Endodermal cell (in vitro differentiated cells): ENCODE results near the gene ATRN. TPM values are rescaled to one million over a fixed set of nuclear protein-coding genes. Genes with fewer than 3 reads are reported as not detected.

Source experiments
- DNase-seq: peaks from one replicate; pipeline ENCODE4 v3.0.0-alpha.2; 2017
- H3K27ac ChIP-seq: 2 replicates; pipeline ENCODE4 v1.5.1; 2013; ENCODE audit warnings: mild to moderate bottlenecking, low read depth, low read length, moderate library complexity
- H3K27me3 ChIP-seq: 2 replicates; pipeline ENCODE4 v1.6.1; 2013; ENCODE audit warnings: mild to moderate bottlenecking, low read length, moderate library complexity; ENCODE audit not compliant: insufficient read depth, control insufficient read depth, poor library complexity, severe bottlenecking
- H3K36me3 ChIP-seq: 2 replicates; pipeline ENCODE4 v1.7.0; 2013; ENCODE audit warnings: mild to moderate bottlenecking, low read length, moderate library complexity; ENCODE audit not compliant: control insufficient read depth, insufficient read depth
- H3K4me1 ChIP-seq: one replicate; pipeline ENCODE4 v1.7.0; 2013; ENCODE audit warnings: low read length; ENCODE audit not compliant: control insufficient read depth, insufficient read depth
- H3K4me3 ChIP-seq: 2 replicates; pipeline ENCODE4 v1.5.1; 2013; ENCODE audit warnings: mild to moderate bottlenecking, low read length, moderate library complexity
- H3K9ac ChIP-seq: 2 replicates; pipeline ENCODE4 v1.6.1; 2013; ENCODE audit warnings: mild to moderate bottlenecking, low read length, moderate library complexity; ENCODE audit not compliant: poor library complexity, severe bottlenecking; ENCODE audit errors: extremely low read depth
- H3K9me3 ChIP-seq: 2 replicates; pipeline ENCODE4 v1.6.1; 2013; ENCODE audit warnings: mild to moderate bottlenecking, low read length, moderate library complexity; ENCODE audit not compliant: control insufficient read depth
- H3K27ac Mint-ChIP-seq: 2 replicates; pipeline ENCODE4 v1.8.0; 2020; ENCODE audit warnings: mixed read lengths
- H3K27me3 Mint-ChIP-seq: 2 replicates; pipeline ENCODE4 v1.8.0; 2021; ENCODE audit warnings: mild to moderate bottlenecking, mixed read lengths; ENCODE audit not compliant: insufficient read depth
- H3K36me3 Mint-ChIP-seq: 2 replicates; pipeline ENCODE4 v1.8.0; 2020; ENCODE audit warnings: low read depth, mixed read lengths
- H3K4me1 Mint-ChIP-seq: 2 replicates; pipeline ENCODE4 v1.8.0; 2020; ENCODE audit warnings: mixed read lengths
- H3K4me3 Mint-ChIP-seq: 2 replicates; pipeline ENCODE4 v1.8.0; 2020; ENCODE audit warnings: mild to moderate bottlenecking, moderate library complexity, mixed read lengths
- H3K9me3 Mint-ChIP-seq: 2 replicates; pipeline ENCODE4 v1.8.0; 2020; ENCODE audit warnings: mild to moderate bottlenecking, mixed read lengths
- WGBS, 2 experiments: methylation state at CpG; one replicate each; pipeline versions ENCODE4 v1.1.5 to v1.1.7; 2013; ENCODE audit warnings: missing lambda C conversion rate in 2 of 2, mixed read lengths in 1 of 2; ENCODE audit not compliant: insufficient coverage in 1 of 2, insufficient read length in 1 of 2; 5-methylcytosine and 5-hydroxymethylcytosine counted together
- total RNA-seq, 2 donors: library from RNA; stranded (reverse); fragmentation: NEBNext Ultra II Directional in 1 of 2; extraction: Animal tissue kit (Norgen Biotek cat#: 25700) in 1 of 2; gene quantifications; 2 replicates in 1 of 2; 3 replicates in 1 of 2; pipeline ENCODE4 v1.2.1, GENCODE V29; 2021
- TF ChIP-seq, protein P1 (sequence below): fragments of 200-600 bp; sonication (generic); conservative IDR thresholded peaks from 2 replicates; pipeline ENCODE4 v1.5.0; 2021; ENCODE audit warnings: antibody characterized with exemption, mild to moderate bottlenecking

ATRN gene
- total RNA-seq, 2 donors from 2014 or later: 27.4 to 31.2 TPM

DNA sequence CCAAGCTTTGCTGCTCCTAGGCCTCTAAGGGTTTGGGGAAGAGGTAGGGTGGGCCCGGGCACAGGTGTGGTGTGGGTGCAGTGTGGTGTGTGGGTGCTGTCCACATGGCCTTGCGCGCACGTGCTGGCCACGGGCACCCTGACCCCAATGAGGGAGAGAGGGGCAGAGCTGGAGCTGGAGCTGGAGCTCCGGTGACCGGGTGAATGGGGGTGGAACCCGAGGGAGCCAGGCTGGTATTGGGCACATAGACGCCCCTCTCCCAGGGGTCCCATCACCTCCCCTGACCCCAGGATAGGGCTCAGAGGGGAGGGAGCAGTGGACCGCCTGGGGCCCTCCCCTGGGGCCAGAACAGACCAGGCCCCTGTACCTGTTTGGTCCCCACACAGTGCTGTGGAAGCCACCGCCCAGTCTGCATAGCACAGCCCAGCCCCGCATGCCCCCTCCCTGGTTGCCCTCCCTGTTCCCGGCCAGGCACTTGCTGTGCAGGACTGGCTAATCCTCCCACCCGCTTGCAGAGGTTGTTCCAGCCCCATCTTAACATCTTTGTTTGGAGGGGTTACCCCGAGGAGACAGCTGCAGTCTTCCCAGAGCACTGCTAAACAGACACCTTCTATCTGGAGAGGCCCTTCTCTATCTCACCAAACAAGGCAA, 210.0 kb downstream of the ATRN start:
- TF ChIP-seq, protein P1, sequence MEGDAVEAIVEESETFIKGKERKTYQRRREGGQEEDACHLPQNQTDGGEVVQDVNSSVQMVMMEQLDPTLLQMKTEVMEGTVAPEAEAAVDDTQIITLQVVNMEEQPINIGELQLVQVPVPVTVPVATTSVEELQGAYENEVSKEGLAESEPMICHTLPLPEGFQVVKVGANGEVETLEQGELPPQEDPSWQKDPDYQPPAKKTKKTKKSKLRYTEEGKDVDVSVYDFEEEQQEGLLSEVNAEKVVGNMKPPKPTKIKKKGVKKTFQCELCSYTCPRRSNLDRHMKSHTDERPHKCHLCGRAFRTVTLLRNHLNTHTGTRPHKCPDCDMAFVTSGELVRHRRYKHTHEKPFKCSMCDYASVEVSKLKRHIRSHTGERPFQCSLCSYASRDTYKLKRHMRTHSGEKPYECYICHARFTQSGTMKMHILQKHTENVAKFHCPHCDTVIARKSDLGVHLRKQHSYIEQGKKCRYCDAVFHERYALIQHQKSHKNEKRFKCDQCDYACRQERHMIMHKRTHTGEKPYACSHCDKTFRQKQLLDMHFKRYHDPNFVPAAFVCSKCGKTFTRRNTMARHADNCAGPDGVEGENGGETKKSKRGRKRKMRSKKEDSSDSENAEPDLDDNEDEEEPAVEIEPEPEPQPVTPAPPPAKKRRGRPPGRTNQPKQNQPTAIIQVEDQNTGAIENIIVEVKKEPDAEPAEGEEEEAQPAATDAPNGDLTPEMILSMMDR: no peak

DNA sequence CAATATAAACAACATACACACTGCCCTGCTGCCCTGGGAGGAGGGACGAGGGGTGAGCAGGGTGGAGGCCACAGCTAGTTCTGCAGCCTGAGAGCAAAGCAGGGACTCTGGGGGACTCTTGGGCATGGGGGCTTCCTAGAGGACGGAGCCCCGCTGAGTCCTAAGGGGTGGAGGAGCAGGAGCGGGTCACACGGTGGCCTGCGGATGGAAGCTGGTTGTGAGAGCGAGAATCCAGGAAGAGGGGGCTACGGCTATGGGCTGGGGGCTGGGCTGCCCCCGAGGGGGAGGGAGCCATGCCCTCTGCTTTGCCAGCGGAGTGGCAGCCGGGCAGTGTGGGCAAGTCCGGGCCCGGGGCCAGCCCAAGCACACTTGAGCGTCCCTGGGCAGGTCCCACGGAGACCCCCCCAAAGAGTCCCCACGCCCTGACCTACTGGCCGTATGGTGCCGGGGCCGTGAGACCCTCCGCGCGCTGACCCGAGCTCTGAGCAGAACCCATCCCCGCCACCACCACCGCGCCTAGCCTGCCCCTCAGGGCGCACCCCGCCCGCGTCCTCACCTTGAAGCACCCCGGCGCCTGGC, 210.6 kb downstream of the ATRN start:
- Histone ChIP-seq H3K4me3 (no peak overlapping the region), H3K9ac (no peak overlapping the region), H3K27ac (no peak overlapping the region), H3K9me3 (no peaks in the 10 kb centered on the region), H3K4me1 (peaks cover 4% of the 10 kb centered on the region), H3K27me3 (peaks cover 22% of the 10 kb centered on the region), H3K36me3 (no peaks in the 10 kb centered on the region)
- Mint-ChIP-seq H3K36me3 (no peaks in the 10 kb centered on the region), H3K9me3 (no peaks in the 10 kb centered on the region), H3K4me1 (peaks cover 4% of the 10 kb centered on the region), H3K27ac (no peak overlapping the region), H3K4me3 (peak overlapping the region; percentile 47), H3K27me3 (peaks cover 70% of the 10 kb centered on the region)
- TF ChIP-seq, protein P1: no peak
- no peak for DNase-seq
- WGBS, 2 experiments: 39 to 44% methylated on average over 8 to 32 of the region's 32 CpGs

More for the DNA sequence above, 210.0 kb downstream of the ATRN start:
- no peak overlapping the region for H3K9ac ChIP-seq
- peaks cover 22% of the 10 kb centered on the region for H3K27me3 ChIP-seq
- H3K4me3 Mint-ChIP-seq: peak overlapping the region; percentile 47
- H3K27ac ChIP-seq: no peak overlapping the region
- peaks cover 70% of the 10 kb centered on the region for H3K27me3 Mint-ChIP-seq
- H3K4me3 ChIP-seq: no peak overlapping the region
- no peak overlapping the region for H3K27ac Mint-ChIP-seq
- peaks cover 4% of the 10 kb centered on the region for H3K4me1 ChIP-seq
- no peaks in the 10 kb centered on the region for H3K9me3 Mint-ChIP-seq
- H3K36me3 ChIP-seq: no peaks in the 10 kb centered on the region
- WGBS, 2 experiments: 75 to 83% methylated on average over 10 to 15 of the region's 15 CpGs
- no peaks in the 10 kb centered on the region for H3K36me3 Mint-ChIP-seq
- H3K9me3 ChIP-seq: no peaks in the 10 kb centered on the region
- H3K4me1 Mint-ChIP-seq: peaks cover 4% of the 10 kb centered on the region
- peak; percentile 65 for DNase-seq

DNA sequence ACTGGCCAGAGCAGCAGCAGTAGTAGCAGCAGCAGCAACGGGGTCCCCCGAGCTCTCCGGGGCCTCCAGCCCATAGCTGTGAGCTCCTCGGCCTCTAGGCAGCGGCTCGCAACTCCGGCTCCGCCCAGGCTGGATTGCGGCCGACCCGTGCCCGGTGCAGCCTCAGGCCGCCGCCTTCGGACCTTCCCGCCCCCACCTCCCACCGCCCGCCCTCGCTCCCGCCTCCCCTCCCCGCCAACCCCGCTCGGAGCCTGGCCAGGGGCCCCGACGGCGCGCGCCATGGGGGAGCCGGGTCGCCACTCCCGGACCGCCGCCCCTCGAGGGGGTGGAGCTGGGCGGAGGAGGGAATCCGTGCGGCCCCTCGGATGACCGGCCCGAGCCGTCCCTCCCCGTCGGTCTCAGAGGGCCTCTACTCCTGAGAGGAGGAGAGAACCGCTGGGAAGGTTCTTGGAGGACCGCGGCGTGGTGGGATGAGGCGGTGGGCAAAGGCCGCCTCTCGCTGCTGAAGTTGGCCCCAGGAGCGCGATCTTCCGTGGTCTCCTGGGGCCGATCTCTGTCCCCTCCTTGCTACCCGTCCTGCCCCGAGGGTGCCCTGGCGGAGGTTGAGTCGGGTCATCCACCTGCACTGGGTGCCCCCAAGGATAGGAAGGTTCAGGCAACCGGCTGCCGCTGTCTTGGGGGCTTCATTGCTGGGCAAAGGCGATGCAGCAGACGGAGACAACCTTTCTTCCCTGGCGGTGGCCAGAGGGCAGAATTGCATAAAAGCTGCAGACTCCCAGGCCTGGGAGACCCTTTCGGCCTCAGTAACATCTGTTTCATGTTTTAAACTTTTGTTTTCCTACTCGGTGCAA, 211.3 kb downstream of the ATRN start, which contains the start of gene ADAM33:
Gene ADAM33 (minus strand): TSS at position 80 of the 851 bp plus-strand sequence. CDS start 6 bp downstream, at position 74.
- H3K27ac ChIP-seq: no peak within 1 kb of the TSS
- Mint-ChIP-seq H3K4me3 (peak within 1 kb of the TSS; percentile 47), H3K9me3 (no peaks in the 10 kb centered on the region), H3K36me3 (no peaks in the 10 kb centered on the region), H3K27ac (no peak within 1 kb of the TSS), H3K4me1 (peaks cover 4% of the 10 kb centered on the region), H3K27me3 (peaks cover 74% of the 10 kb centered on the region)
- H3K4me3 ChIP-seq: no peak within 1 kb of the TSS
- peaks cover 4% of the 10 kb centered on the region for H3K4me1 ChIP-seq
- TF ChIP-seq, protein P1: peak; percentile 20
- H3K36me3 ChIP-seq: no peaks in the 10 kb centered on the region
- WGBS, 2 experiments: 22 to 62% methylated on average over 11 to 57 of the region's 65 CpGs
- peaks cover 22% of the 10 kb centered on the region for H3K27me3 ChIP-seq
- no peak within 1 kb of the TSS for H3K9ac ChIP-seq
- no peaks in the 10 kb centered on the region for H3K9me3 ChIP-seq
- peak; percentile 83 for DNase-seq
